Adrenal gland (tissue), 12 donors: ENCODE results near the gene TM7SF2. TPM values are rescaled to one million over a fixed set of nuclear protein-coding genes. Genes with fewer than 3 reads are reported as not detected.
A peak's percentile ranks its signal among the peaks of the same experiment; 100 is the strongest.

Source experiments
- DNase-seq, 7 donors: peaks; one replicate each; pipeline ENCODE4 v3.0.0-alpha.2; 2019 to 2020
- H3K27ac ChIP-seq, 5 donors: fragments of 200-600 bp; sonication (generic) in 4 of 5; 1 replicate in 3 of 5; 2 replicates in 2 of 5; pipeline versions ENCODE4 v1.5.1 to v1.8.0; 2016 to 2020; ENCODE audit warnings: mild to moderate bottlenecking in 1 of 5
- H3K27me3 ChIP-seq: fragments of 200-600 bp; 2 replicates; pipeline ENCODE4 v1.8.0; 2021
- H3K36me3 ChIP-seq, 2 donors: fragments of 200-600 bp; replicated peaks in 1 of 2; 1 replicate in 1 of 2; 2 replicates in 1 of 2; pipeline versions ENCODE4 v1.5.1 to v1.8.0; 2018 to 2022
- H3K4me1 ChIP-seq, 2 donors: fragments of 200-600 bp; replicated peaks in 1 of 2; 1 replicate in 1 of 2; 2 replicates in 1 of 2; pipeline versions ENCODE4 v1.5.1 to v1.8.0; 2018 to 2021
- H3K4me3 ChIP-seq, 4 donors: fragments of 200-600 bp; sonication (generic) in 3 of 4; one replicate each; pipeline ENCODE4 v1.5.1; 2016 to 2018
- H3K9me3 ChIP-seq, 3 donors: fragments of 200-600 bp; sonication (generic) in 1 of 3; replicated peaks in 1 of 3; 1 replicate in 2 of 3; 2 replicates in 1 of 3; pipeline versions ENCODE4 v1.5.1 to v1.8.0; 2016 to 2021
- CTCF ChIP-seq, 6 experiments: fragments of 450-650 bp in 4 of 6; fragments of 200-600 bp in 2 of 6; sonication (generic) in 1 of 6; IDR thresholded peaks; 1 replicate in 5 of 6; 2 replicates in 1 of 6; pipeline versions ENCODE4 v1.5.1 to v1.8.0; 2016 to 2021; ENCODE audit warnings: antibody characterized with exemption in 6 of 6, mild to moderate bottlenecking in 2 of 6, moderate library complexity in 1 of 6
- POLR2A ChIP-seq, 2 donors: fragments of 450-650 bp; IDR thresholded peaks; one replicate each; pipeline ENCODE4 v1.6.1; 2017; ENCODE audit warnings: antibody characterized with exemption in 2 of 2, mild to moderate bottlenecking in 2 of 2, moderate library complexity in 1 of 2
- WGBS, 4 donors: extraction: QIAGEN DNeasy Blood & Tissue Kit in 2 of 4; methylation state at CpG; one replicate each; pipeline versions ENCODE4 v1.1.5 to v1.1.7; 2013 to 2017; 5-methylcytosine and 5-hydroxymethylcytosine counted together
- intact Hi-C, 2 donors: fragments of 100-400 bp; cut with DNase I; formaldehyde crosslinking; loops; one replicate each; pipeline versions ENCODE4 v1.14.1 to v1.15.0; 2022 to 2023
- polyA plus RNA-seq, 3 donors: library from polyadenylated mRNA; stranded (reverse); fragments of 200-250 nt in 2 of 3; fragments of 350-450 nt in 1 of 3; fragmentation: Illumina TruSeq in 1 of 3; extraction: RNeasy Lipid Tissue Mini Kit (QIAGEN cat#74804) in 1 of 3; gene quantifications; one replicate each; pipeline ENCODE4 v1.2.3, GENCODE V29; 2013 to 2014
- total RNA-seq, 9 donors: library from RNA; depleted of rRNA in 4 of 9; stranded (reverse); fragments of >200 nt in 4 of 9; fragments of 120-200 nt in 1 of 9; fragmentation: NEBNext Ultra II Directional in 1 of 9; extraction: Animal tissue kit (Norgen Biotek cat#: 25700) in 1 of 9; gene quantifications; one replicate each; pipeline versions ENCODE4 v1.1.0 to v1.2.4, GENCODE V29; 2013 to 2023
- donor health status: healthy with polysubstance abuse.
- donor health status: Bipolar disorder and iron deficiency.
- donor health status: DM: yes; HTN: yes; CAD: no.
- donor health status: DM: no; HTN: no; CAD: no.
- donor health status: DM: no; HTN: no; CAD: no.
- donor health status: DM: yes; HTN: yes; CAD: no.

Gene TM7SF2
- total and polyA plus RNA-seq, 12 donors, result 259 to 1,807 (median 650) TPM

GRCh38 chr11:65084598-65085375 is 26.9 kb upstream of the TM7SF2 start:
- H3K27ac ChIP-seq, result peak overlapping the region; percentile 84 to 93 (median 90)
- DNase-seq, result no peak
- peak overlapping the region; percentile 41 to 93 (median 80) for H3K4me3 ChIP-seq
- WGBS, 4 donors, result 20 to 42% (median 35%) methylated on average over 16 to 23 of the region's 23 CpGs
- peaks cover 12 to 20% of the 10 kb centered on the region in 2 donors for H3K4me1 ChIP-seq
- TF ChIP-seq CTCF (IDR thresholded peaks at IDR 0.05) (no peak), POLR2A (IDR thresholded peaks at IDR 0.05) (no peak)
- intact Hi-C loops, result no loop called here
- no peaks in the 10 kb centered on the region for H3K9me3 ChIP-seq
- H3K36me3 ChIP-seq, result peaks cover 0 to 44% of the 10 kb centered on the region in 2 donors
- H3K27me3 ChIP-seq, result no peaks in the 10 kb centered on the region

GRCh38 chr11:65085446-65085845 is 26.2 kb upstream of the TM7SF2 start:
- 75 to 87% (median 81%) methylated on average over 4 of the region's 4 CpGs for WGBS, 4 donors
- DNase-seq, result no peak
- no peaks in the 10 kb centered on the region for H3K27me3 ChIP-seq
- intact Hi-C loops, result no loop called here
- no peaks in the 10 kb centered on the region for H3K9me3 ChIP-seq
- no peak for TF ChIP-seq POLR2A (IDR thresholded peaks at IDR 0.05)
- no peak for TF ChIP-seq CTCF (IDR thresholded peaks at IDR 0.05)
- no peak overlapping the region for H3K4me3 ChIP-seq
- H3K27ac ChIP-seq, result no peak overlapping the region
- H3K36me3 ChIP-seq, result peaks cover 0 to 46% of the 10 kb centered on the region in 2 donors
- peaks cover 12 to 20% of the 10 kb centered on the region in 2 donors for H3K4me1 ChIP-seq

- H3K36me3 ChIP-seq, result peaks cover 0 to 46% of the 10 kb centered on the region in 2 donors
- peaks cover 12 to 20% of the 10 kb centered on the region in 2 donors for H3K4me1 ChIP-seq
- TF ChIP-seq POLR2A (IDR thresholded peaks at IDR 0.05) (no peak), CTCF (IDR thresholded peaks at IDR 0.05) (no peak)
- WGBS, 4 donors, result 78 to 91% (median 85%) methylated on average over 3 to 9 of the region's 9 CpGs
- H3K9me3 ChIP-seq, result no peaks in the 10 kb centered on the region
- no peaks in the 10 kb centered on the region for H3K27me3 ChIP-seq
- intact Hi-C loops, result no loop called here
- DNase-seq, result no peak
- H3K27ac ChIP-seq, result no peak overlapping the region
- H3K4me3 ChIP-seq, result no peak overlapping the region
Observed at GRCh38 chr11:65086809-65087208, 24.9 kb upstream of the TM7SF2 start.

- Histone ChIP-seq H3K9me3 (no peaks in the 10 kb centered on the region), H3K4me1 (peaks cover 12 to 20% of the 10 kb centered on the region in 2 donors), H3K4me3 (no peak overlapping the region), H3K27ac (no peak overlapping the region), H3K36me3 (peaks cover 0 to 46% of the 10 kb centered on the region in 2 donors), H3K27me3 (no peaks in the 10 kb centered on the region)
- DNase-seq, result peak in 5 of 7 donors; percentile 41 to 67 (median 44)
- WGBS, 4 donors, result 60 to 78% (median 62%) methylated on average over 11 of the region's 11 CpGs
- no peak for TF ChIP-seq POLR2A (IDR thresholded peaks at IDR 0.05)
- TF ChIP-seq CTCF (IDR thresholded peaks at IDR 0.05), result no peak
- intact Hi-C loops, result no loop called here
Observed at GRCh38 chr11:65087216-65087615, 24.5 kb upstream of the TM7SF2 start.
